ENCODE results near the gene KCNB1.

GRCh38 chr20:49457444-49457843, 25.0 kb downstream of the KCNB1 start:
- TF ChIP-seq EZH2 (IDR thresholded peaks at IDR 0.05; ENCODE audit: low read length, missing control alignments) (no peak), CTCF (conservative IDR thresholded peaks at IDR 0.05 in 1 of 2, IDR thresholded peaks at IDR 0.05 in 1 of 2; ENCODE audit: low read depth in 1 of 2, low read length in 2 of 2) (no peak)

All from fibroblast of lung (primary cell).